ENCODE measurements around the gene HSPA1A. TPM values are rescaled to one million over a fixed set of nuclear protein-coding genes. Genes with fewer than 3 reads are reported as not detected.
"Not testable (repeated sequence)": the region's sequence is repeated elsewhere in the genome, so short reads cannot be mapped to it uniquely, and the experiment has no call there.

Gene HSPA1A
- total RNA-seq, 1 donor from 2014 or later: 56.6 TPM

GRCh38 chr6:31806470-31807272 is 8.7 kb upstream of the HSPA1A start, which contains the start of gene LSM2:
Gene LSM2 (minus strand): TSS chr6:31806966. CDS start chr6:31806757, 209 bp downstream.
- peak; percentile 97 for DNase-seq (ENCODE audit: low spot score, unreplicated experiment)
- H3K27me3 Mint-ChIP-seq: no peaks in the 10 kb centered on the region
- peaks cover 8% of the 10 kb centered on the region for H3K4me1 Mint-ChIP-seq (ENCODE audit: low read depth)
- peak within 1 kb of the TSS; percentile 89 for H3K4me3 Mint-ChIP-seq (ENCODE audit: low read depth)
- peak; percentile 46 for TF ChIP-seq CTCF (IDR thresholded peaks at IDR 0.05; ENCODE audit: unreplicated experiment)
- H3K27ac Mint-ChIP-seq: peak within 1 kb of the TSS; percentile 88
- no peaks in the 10 kb centered on the region for H3K36me3 Mint-ChIP-seq (ENCODE audit: insufficient read depth)
- H3K9me3 Mint-ChIP-seq (ENCODE audit: low read depth): no peaks in the 10 kb centered on the region

GRCh38 chr6:31808599-31808998 is 6.7 kb upstream of the HSPA1A start:
- not testable (repeated sequence) for H3K27ac Mint-ChIP-seq; H3K27me3 Mint-ChIP-seq; H3K9me3 Mint-ChIP-seq (ENCODE audit: low read depth); H3K4me3 Mint-ChIP-seq (ENCODE audit: low read depth); H3K4me1 Mint-ChIP-seq (ENCODE audit: low read depth); DNase-seq (ENCODE audit: low spot score, unreplicated experiment); H3K36me3 Mint-ChIP-seq (ENCODE audit: insufficient read depth)

- Mint-ChIP-seq H3K4me1 (ENCODE audit: low read depth) (peaks cover 9% of the 10 kb centered on the region), H3K36me3 (ENCODE audit: insufficient read depth) (peaks cover 2% of the 10 kb centered on the region), H3K27me3 (no peaks in the 10 kb centered on the region), H3K27ac (no peak overlapping the region), H3K4me3 (ENCODE audit: low read depth) (no peak overlapping the region), H3K9me3 (ENCODE audit: low read depth) (no peaks in the 10 kb centered on the region)
- no peak for DNase-seq (ENCODE audit: low spot score, unreplicated experiment)
- TF ChIP-seq CTCF (IDR thresholded peaks at IDR 0.05; ENCODE audit: unreplicated experiment): no peak
Measured at GRCh38 chr6:31811645-31812044, 3.7 kb upstream of the HSPA1A start.

GRCh38 chr6:31813465-31813849 is 1.9 kb upstream of the HSPA1A start:
- peaks cover 12% of the 10 kb centered on the region for H3K4me1 Mint-ChIP-seq (ENCODE audit: low read depth)
- no peak for DNase-seq (ENCODE audit: low spot score, unreplicated experiment)
- peak overlapping the region; percentile 62 for H3K4me3 Mint-ChIP-seq (ENCODE audit: low read depth)
- peaks cover 4% of the 10 kb centered on the region for H3K9me3 Mint-ChIP-seq (ENCODE audit: low read depth)
- TF ChIP-seq CTCF (IDR thresholded peaks at IDR 0.05; ENCODE audit: unreplicated experiment): no peak
- no peaks in the 10 kb centered on the region for H3K27me3 Mint-ChIP-seq
- H3K36me3 Mint-ChIP-seq (ENCODE audit: insufficient read depth): peaks cover 8% of the 10 kb centered on the region
- H3K27ac Mint-ChIP-seq: peak overlapping the region; percentile 90

- no peaks in the 10 kb centered on the region for H3K27me3 Mint-ChIP-seq
- TF ChIP-seq CTCF (IDR thresholded peaks at IDR 0.05; ENCODE audit: unreplicated experiment): no peak
- DNase-seq (ENCODE audit: low spot score, unreplicated experiment): peak; percentile 67
- H3K27ac Mint-ChIP-seq: peak overlapping the region; percentile 98
- H3K9me3 Mint-ChIP-seq (ENCODE audit: low read depth): peaks cover 4% of the 10 kb centered on the region
- peaks cover 12% of the 10 kb centered on the region for H3K4me1 Mint-ChIP-seq (ENCODE audit: low read depth)
- H3K4me3 Mint-ChIP-seq (ENCODE audit: low read depth): peak overlapping the region; percentile 75
- H3K36me3 Mint-ChIP-seq (ENCODE audit: insufficient read depth): peaks cover 8% of the 10 kb centered on the region
Measured at GRCh38 chr6:31814677-31815024, 692 bp upstream of the HSPA1A start.

- not testable (repeated sequence) for H3K27ac Mint-ChIP-seq; H3K36me3 Mint-ChIP-seq (ENCODE audit: insufficient read depth); H3K9me3 Mint-ChIP-seq (ENCODE audit: low read depth)
Measured at GRCh38 chr6:31817133-31817928, 2.0 kb downstream of the HSPA1A start.

GRCh38 chr6:31817929-31818511 is 2.7 kb downstream of the HSPA1A start:
- H3K4me3 Mint-ChIP-seq (ENCODE audit: low read depth): peak overlapping the region; percentile 27
- not testable (repeated sequence) for H3K36me3 Mint-ChIP-seq (ENCODE audit: insufficient read depth); DNase-seq (ENCODE audit: low spot score, unreplicated experiment); H3K27me3 Mint-ChIP-seq; H3K9me3 Mint-ChIP-seq (ENCODE audit: low read depth)
- H3K4me1 Mint-ChIP-seq (ENCODE audit: low read depth): peaks cover 24% of the 10 kb centered on the region
- peak overlapping the region; percentile 74 for H3K27ac Mint-ChIP-seq

More at GRCh38 chr6:31817133-31817928, 2.0 kb downstream of the HSPA1A start:
- H3K27me3 Mint-ChIP-seq; DNase-seq (ENCODE audit: low spot score, unreplicated experiment): not testable (repeated sequence)
- peaks cover 19% of the 10 kb centered on the region for H3K4me1 Mint-ChIP-seq (ENCODE audit: low read depth)
- peak overlapping the region; percentile 27 for H3K4me3 Mint-ChIP-seq (ENCODE audit: low read depth)

Data from progenitor cell of endocrine pancreas (in vitro differentiated cells).